A549 (cell line): ENCODE measurements around the gene TNFSF15. TPM values are rescaled to one million over a fixed set of nuclear protein-coding genes. Genes with fewer than 3 reads are reported as not detected.

Source experiments
- ATAC-seq, 2 experiments: fragments of 200-7000 bp in 1 of 2; fragments of >200 bp in 1 of 2; cut with Nextera tagmentation in 1 of 2; cut with Tn5 transposase in 1 of 2; 3 replicates each; pipeline versions ENCODE4 v1.8.0 to v1.9.1; 2018 to 2020; ENCODE audit warnings: mild to moderate bottlenecking in 1 of 2, moderate library complexity in 1 of 2
- CTCF ChIA-PET: fragments of 300-600 bp; sonication (Branson Sonifier 250); formaldehyde crosslinking; extraction: SDS; loops from one replicate; lab custom pipeline; 2021; ENCODE audit warnings: antibody characterized with exemption, inconsistent platforms; lab: Yijun Ruan, JAX
- POLR2A ChIA-PET: fragments of 350-600 bp; formaldehyde crosslinking; extraction: SDS; loops from one replicate; lab custom pipeline; 2021; ENCODE audit warnings: antibody characterized with exemption, inconsistent platforms; lab: Yijun Ruan, JAX
- DNase-seq, 2 experiments: peaks; one replicate each; pipeline versions ENCODE4 v3.0.0 to v3.0.0-alpha.2; 2011 to 2016; ENCODE audit warnings: low read depth in 1 of 2, low spot score in 1 of 2
- FAIRE-seq: peaks from 2 replicates; lab custom pipeline; 2011; peaks lifted over from hg19 to GRCh38; lab: Jason Lieb, UNC
- H3K27ac ChIP-seq, 2 experiments: fragments of >200 bp; sonication (Bioruptor Twin); formaldehyde crosslinking; 3 replicates each; pipeline ENCODE4 v1.5.1; 2016 to 2017
- H3K4me1 ChIP-seq: fragments of >200 bp; sonication (Bioruptor Twin); formaldehyde crosslinking; 3 replicates; pipeline ENCODE4 v1.6.1; 2016
- H3K4me2 ChIP-seq: fragments of >200 bp; sonication (Bioruptor Twin); formaldehyde crosslinking; 3 replicates; pipeline ENCODE4 v1.6.1; 2016
- H3K4me3 ChIP-seq: fragments of >200 bp; sonication (Bioruptor Twin); formaldehyde crosslinking; 3 replicates; pipeline ENCODE4 v1.5.1; 2016
- H3K9me3 ChIP-seq: fragments of >200 bp; sonication (Bioruptor Twin); formaldehyde crosslinking; 3 replicates; pipeline ENCODE4 v1.6.1; 2016
- EHF ChIP-seq: fragments of 250-450 bp; sonication (Bioruptor Pico); IDR thresholded peaks from 2 replicates; pipeline ENCODE4 v1.5.0; 2020; ENCODE audit warnings: mild to moderate bottlenecking
- EP300 ChIP-seq, 2 experiments: fragments of >200 bp; sonication (Bioruptor Twin); formaldehyde crosslinking; IDR thresholded peaks; 2 replicates in 1 of 2; 3 replicates in 1 of 2; pipeline ENCODE4 v1.6.1; 2016 to 2017
- ESRRA ChIP-seq: fragments of 150-350 bp; IDR thresholded peaks from 2 replicates; pipeline ENCODE4 v1.6.1; 2014; ENCODE audit warnings: mild to moderate bottlenecking, low read length, borderline replicate concordance
- FOSB ChIP-seq: fragments of 250-450 bp; sonication (Bioruptor Pico); IDR thresholded peaks from 2 replicates; pipeline ENCODE4 v1.5.0; 2020; ENCODE audit warnings: mild to moderate bottlenecking, moderate library complexity
- FOXS1 ChIP-seq: fragments of 250-450 bp; sonication (Bioruptor Pico); IDR thresholded peaks from 2 replicates; pipeline ENCODE4 v1.5.0; 2020; ENCODE audit warnings: mild to moderate bottlenecking, moderate library complexity
- GATA3 ChIP-seq: IDR thresholded peaks from 2 replicates; pipeline ENCODE4 v1.6.1; 2012; ENCODE audit warnings: borderline replicate concordance
- HDAC2 ChIP-seq: fragments of 200-600 bp; sonication (generic); IDR thresholded peaks from 2 replicates; pipeline ENCODE4 v1.6.1; 2016
- HEYL ChIP-seq: fragments of 250-450 bp; sonication (Bioruptor Pico); IDR thresholded peaks from 2 replicates; pipeline ENCODE4 v1.8.0; 2021; ENCODE audit warnings: mild to moderate bottlenecking, moderate library complexity
- HOXA7 ChIP-seq: fragments of 250-450 bp; sonication (Bioruptor Pico); IDR thresholded peaks from 2 replicates; pipeline ENCODE4 v1.5.0; 2020; ENCODE audit warnings: mild to moderate bottlenecking, moderate library complexity
- HOXB13 ChIP-seq: fragments of 250-450 bp; sonication (Bioruptor Pico); IDR thresholded peaks from 2 replicates; pipeline ENCODE4 v1.5.0; 2020; ENCODE audit warnings: low read depth, mild to moderate bottlenecking, moderate library complexity
- JUN ChIP-seq, 2 experiments: fragments of >200 bp; sonication (Bioruptor Twin); formaldehyde crosslinking; IDR thresholded peaks; 2 replicates in 1 of 2; 3 replicates in 1 of 2; pipeline ENCODE4 v1.6.1; 2016 to 2017
- JUNB ChIP-seq: fragments of >200 bp; sonication (Bioruptor Twin); formaldehyde crosslinking; IDR thresholded peaks from 2 replicates; pipeline ENCODE4 v1.6.1; 2016
- NFE2L2 ChIP-seq: fragments of 150-350 bp; conservative IDR thresholded peaks from 2 replicates; pipeline ENCODE4 v1.6.1; 2014; ENCODE audit warnings: low read length
- NPAS2 ChIP-seq: fragments of 250-450 bp; sonication (Bioruptor Pico); IDR thresholded peaks from 2 replicates; pipeline ENCODE4 v1.8.0; 2022; ENCODE audit warnings: mild to moderate bottlenecking, moderate library complexity, borderline replicate concordance
- POLR2A ChIP-seq: IDR thresholded peaks from 2 replicates; pipeline ENCODE4 v1.6.1; 2012; ENCODE audit warnings: mild to moderate bottlenecking, low read length
- RARB ChIP-seq: fragments of 250-450 bp; sonication (Bioruptor Pico); IDR thresholded peaks from 2 replicates; pipeline ENCODE4 v1.8.0; 2021; ENCODE audit warnings: mild to moderate bottlenecking, moderate library complexity
- RCOR1 ChIP-seq: fragments of 150-350 bp; IDR thresholded peaks from 2 replicates; pipeline ENCODE4 v1.6.1; 2014; ENCODE audit warnings: antibody characterized with exemption, low read length, low read depth
- RFX5 ChIP-seq: fragments of 450-650 bp; IDR thresholded peaks from 2 replicates; pipeline ENCODE4 v1.7.1; 2014; ENCODE audit warnings: antibody characterized with exemption, mild to moderate bottlenecking, moderate library complexity
- SMC3 ChIP-seq: fragments of >200 bp; sonication (Bioruptor Twin); formaldehyde crosslinking; IDR thresholded peaks from 3 replicates; pipeline ENCODE4 v1.6.1; 2018; ENCODE audit warnings: inconsistent platforms
- TFCP2L1 ChIP-seq: fragments of 250-450 bp; sonication (Bioruptor Pico); IDR thresholded peaks from 2 replicates; pipeline ENCODE4 v1.5.0; 2021; ENCODE audit warnings: mild to moderate bottlenecking
- ZC3H11A ChIP-seq: fragments of 450-650 bp; IDR thresholded peaks from 2 replicates; pipeline ENCODE4 v1.6.1; 2014; ENCODE audit warnings: antibody characterized with exemption, mild to moderate bottlenecking
- ZFP36 ChIP-seq: fragments of 450-650 bp; IDR thresholded peaks from 2 replicates; pipeline ENCODE4 v1.6.1; 2014; ENCODE audit warnings: borderline replicate concordance; ENCODE audit not compliant: partially characterized antibody
- WGBS: methylation state at CpG from one replicate; pipeline ENCODE4 v1.1.6; 2017; ENCODE audit errors: missing lambda C conversion rate; 5-methylcytosine and 5-hydroxymethylcytosine counted together
- polyA plus RNA-seq, 4 experiments: library from polyadenylated mRNA; depleted of rRNA in 3 of 4; stranded (reverse); fragments of >200 nt; fragmentation: RNase III in 1 of 4; extraction: RNeasy Plus Mini Kit Qiagen cat#74134 plus additional on column Dnase treatment in 1 of 4; gene quantifications; 2 replicates in 3 of 4; 3 replicates in 1 of 4; pipeline ENCODE4 v1.2.3, GENCODE V29; 2011 to 2017
- TF ChIP-seq, protein P1 (sequence below): fragments of 250-450 bp; sonication (Bioruptor Pico); IDR thresholded peaks from 2 replicates; pipeline ENCODE4 v1.5.0; 2021; ENCODE audit warnings: mild to moderate bottlenecking, moderate library complexity, borderline replicate concordance
- TF ChIP-seq, protein P2 (sequence below): fragments of 250-450 bp; sonication (Bioruptor Pico); IDR thresholded peaks from 2 replicates; pipeline ENCODE4 v1.5.0; 2020; ENCODE audit warnings: low read depth, mild to moderate bottlenecking, moderate library complexity
- TF ChIP-seq, protein P3 (sequence below): fragments of >200 bp; sonication (Bioruptor Twin); formaldehyde crosslinking; IDR thresholded peaks from 2 replicates; pipeline ENCODE4 v1.6.1; 2016
- TF ChIP-seq, protein P4 (sequence below): fragments of 150-350 bp; IDR thresholded peaks from 2 replicates; pipeline ENCODE4 v1.6.1; 2014; ENCODE audit warnings: low read depth, mild to moderate bottlenecking, low read length
- TF ChIP-seq, protein P5 (sequence below): IDR thresholded peaks from 2 replicates; pipeline ENCODE4 v1.6.1; 2012; ENCODE audit warnings: low read depth, borderline replicate concordance
- TF ChIP-seq, protein P6 (sequence below): IDR thresholded peaks from 2 replicates; pipeline ENCODE4 v1.6.1; 2012

Gene TNFSF15
- polyA plus RNA-seq, 2 of the 4 experiments (the other 2 are of a cell fraction), result 2.8 to 5.6 TPM

DNA sequence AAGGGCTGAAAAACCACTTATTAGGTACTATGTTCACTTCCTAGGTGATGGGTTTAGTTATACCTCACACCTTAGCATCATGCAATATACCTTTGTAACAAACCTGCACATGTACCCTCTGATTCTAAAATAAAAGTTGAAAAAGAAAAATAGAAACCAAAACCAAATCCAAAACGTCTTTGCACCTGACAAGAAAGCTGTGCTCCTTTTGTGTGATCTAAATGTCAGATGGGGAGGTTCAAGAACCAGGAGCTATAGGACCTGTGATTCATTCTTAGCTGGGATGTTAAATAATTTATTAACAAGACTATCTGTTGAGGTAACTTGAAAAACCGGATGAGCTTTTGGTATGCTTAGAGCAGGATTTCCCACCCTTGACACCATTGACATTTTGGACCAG is 16.9 kb upstream of the TNFSF15 start:
- Histone ChIP-seq H3K9me3 (no peaks in the 10 kb centered on the region), H3K4me2 (no peak overlapping the region), H3K4me1 (no peaks in the 10 kb centered on the region), H3K4me3 (no peak overlapping the region), H3K27ac (no peak overlapping the region)
- ATAC-seq (no peak), DNase-seq (no peak), FAIRE-seq (no peak)
- ChIA-PET POLR2A (no interaction called here), CTCF (interaction anchor here (0.7 to 1.3 kb wide), 3 partner anchors 12 to 192 kb away, joined by 3 to 4 read pairs (median 4); no protein-coding TSS in a partner anchor)
- 31% methylated on average over 2 of the region's 2 CpGs for WGBS
- TF ChIP-seq HOXB13 (CRISPR knock-in tag) (no peak), HDAC2 (no peak), RARB (CRISPR knock-in tag) (no peak), SMC3 (no peak), JUNB (no peak), TFCP2L1 (CRISPR knock-in tag) (no peak), EP300 (IDR thresholded peaks at IDR 0.05) (no peak), ZFP36 (no peak), HEYL (CRISPR knock-in tag) (no peak), ESRRA (no peak), GATA3 (no peak), FOSB (CRISPR knock-in tag) (no peak), RFX5 (no peak)
- TF ChIP-seq, protein P1, sequence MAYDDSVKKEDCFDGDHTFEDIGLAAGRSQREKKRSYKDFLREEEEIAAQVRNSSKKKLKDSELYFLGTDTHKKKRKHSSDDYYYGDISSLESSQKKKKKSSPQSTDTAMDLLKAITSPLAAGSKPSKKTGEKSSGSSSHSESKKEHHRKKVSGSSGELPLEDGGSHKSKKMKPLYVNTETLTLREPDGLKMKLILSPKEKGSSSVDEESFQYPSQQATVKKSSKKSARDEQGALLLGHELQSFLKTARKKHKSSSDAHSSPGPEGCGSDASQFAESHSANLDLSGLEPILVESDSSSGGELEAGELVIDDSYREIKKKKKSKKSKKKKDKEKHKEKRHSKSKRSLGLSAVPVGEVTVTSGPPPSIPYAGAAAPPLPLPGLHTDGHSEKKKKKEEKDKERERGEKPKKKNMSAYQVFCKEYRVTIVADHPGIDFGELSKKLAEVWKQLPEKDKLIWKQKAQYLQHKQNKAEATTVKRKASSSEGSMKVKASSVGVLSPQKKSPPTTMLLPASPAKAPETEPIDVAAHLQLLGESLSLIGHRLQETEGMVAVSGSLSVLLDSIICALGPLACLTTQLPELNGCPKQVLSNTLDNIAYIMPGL (CRISPR knock-in tag), result no peak
- TF ChIP-seq, protein P2, sequence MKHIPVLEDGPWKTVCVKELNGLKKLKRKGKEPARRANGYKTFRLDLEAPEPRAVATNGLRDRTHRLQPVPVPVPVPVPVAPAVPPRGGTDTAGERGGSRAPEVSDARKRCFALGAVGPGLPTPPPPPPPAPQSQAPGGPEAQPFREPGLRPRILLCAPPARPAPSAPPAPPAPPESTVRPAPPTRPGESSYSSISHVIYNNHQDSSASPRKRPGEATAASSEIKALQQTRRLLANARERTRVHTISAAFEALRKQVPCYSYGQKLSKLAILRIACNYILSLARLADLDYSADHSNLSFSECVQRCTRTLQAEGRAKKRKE, result no peak
- TF ChIP-seq, protein P3, sequence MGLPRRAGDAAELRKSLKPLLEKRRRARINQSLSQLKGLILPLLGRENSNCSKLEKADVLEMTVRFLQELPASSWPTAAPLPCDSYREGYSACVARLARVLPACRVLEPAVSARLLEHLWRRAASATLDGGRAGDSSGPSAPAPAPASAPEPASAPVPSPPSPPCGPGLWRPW, result no peak

DNA sequence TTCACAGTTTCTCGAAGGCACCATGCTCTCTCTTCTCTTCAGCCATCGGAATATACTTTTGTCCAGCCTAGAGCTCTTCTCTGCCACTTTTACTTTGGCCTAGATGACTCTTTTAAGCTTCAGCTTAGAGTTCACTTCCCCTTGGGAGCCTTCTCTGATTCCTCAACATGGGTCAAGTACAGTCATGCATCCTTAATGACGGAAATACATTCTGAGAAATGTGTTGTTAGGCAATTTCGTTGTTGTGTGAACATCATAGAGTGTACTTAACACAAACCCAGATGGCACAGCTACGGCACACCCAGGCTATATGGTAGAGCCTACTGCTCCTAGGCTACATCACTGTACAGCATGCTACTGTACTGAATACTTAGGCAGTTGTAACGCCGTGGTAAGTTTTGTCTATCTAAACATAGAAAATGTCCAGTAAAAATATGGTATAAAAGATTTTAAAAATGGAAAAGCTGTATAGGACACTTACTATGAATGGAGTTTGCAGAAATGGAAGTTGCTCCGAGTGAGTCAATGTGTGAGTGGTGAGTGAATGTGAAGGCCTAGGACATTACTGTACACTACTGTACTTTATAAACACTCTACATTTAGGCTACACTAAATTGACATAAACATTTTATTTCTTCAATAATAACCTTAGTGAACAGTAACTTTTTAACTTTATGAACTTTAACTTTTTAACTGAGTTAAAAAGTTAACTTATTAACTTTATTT is 15.1 kb upstream of the TNFSF15 start:
- no peaks in the 10 kb centered on the region for H3K4me1 ChIP-seq
- FAIRE-seq, result no peak
- ATAC-seq, result no peak
- POLR2A ChIA-PET, result no interaction called here
- CTCF ChIA-PET, result interaction anchor here (1.0 kb wide), 1 partner anchor 139 kb away, joined by 3 read pairs; the partner anchor contains the start of gene TEX48
- no peak overlapping the region for H3K27ac ChIP-seq
- WGBS, result 78% methylated on average over 8 of the region's 8 CpGs
- DNase-seq, result no peak
- no peak overlapping the region for H3K4me3 ChIP-seq
- no peak overlapping the region for H3K4me2 ChIP-seq
- TF ChIP-seq JUNB (no peak), NFE2L2 (no peak), HOXA7 (CRISPR knock-in tag) (no peak), RFX5 (no peak), JUN (IDR thresholded peaks at IDR 0.05) (no peak), RCOR1 (no peak), POLR2A (no peak), EHF (CRISPR knock-in tag) (no peak), TFCP2L1 (CRISPR knock-in tag) (no peak), NPAS2 (CRISPR knock-in tag) (no peak), FOXS1 (CRISPR knock-in tag) (no peak), FOSB (CRISPR knock-in tag) (no peak), ZC3H11A (no peak)
- TF ChIP-seq, protein P3, result no peak
- TF ChIP-seq, protein P4, sequence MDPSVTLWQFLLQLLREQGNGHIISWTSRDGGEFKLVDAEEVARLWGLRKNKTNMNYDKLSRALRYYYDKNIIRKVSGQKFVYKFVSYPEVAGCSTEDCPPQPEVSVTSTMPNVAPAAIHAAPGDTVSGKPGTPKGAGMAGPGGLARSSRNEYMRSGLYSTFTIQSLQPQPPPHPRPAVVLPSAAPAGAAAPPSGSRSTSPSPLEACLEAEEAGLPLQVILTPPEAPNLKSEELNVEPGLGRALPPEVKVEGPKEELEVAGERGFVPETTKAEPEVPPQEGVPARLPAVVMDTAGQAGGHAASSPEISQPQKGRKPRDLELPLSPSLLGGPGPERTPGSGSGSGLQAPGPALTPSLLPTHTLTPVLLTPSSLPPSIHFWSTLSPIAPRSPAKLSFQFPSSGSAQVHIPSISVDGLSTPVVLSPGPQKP, result no peak
- TF ChIP-seq, protein P1 (CRISPR knock-in tag), result no peak
- TF ChIP-seq, protein P2, result no peak
- TF ChIP-seq, protein P5, sequence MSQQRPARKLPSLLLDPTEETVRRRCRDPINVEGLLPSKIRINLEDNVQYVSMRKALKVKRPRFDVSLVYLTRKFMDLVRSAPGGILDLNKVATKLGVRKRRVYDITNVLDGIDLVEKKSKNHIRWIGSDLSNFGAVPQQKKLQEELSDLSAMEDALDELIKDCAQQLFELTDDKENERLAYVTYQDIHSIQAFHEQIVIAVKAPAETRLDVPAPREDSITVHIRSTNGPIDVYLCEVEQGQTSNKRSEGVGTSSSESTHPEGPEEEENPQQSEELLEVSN, result no peak
- TF ChIP-seq, protein P6, sequence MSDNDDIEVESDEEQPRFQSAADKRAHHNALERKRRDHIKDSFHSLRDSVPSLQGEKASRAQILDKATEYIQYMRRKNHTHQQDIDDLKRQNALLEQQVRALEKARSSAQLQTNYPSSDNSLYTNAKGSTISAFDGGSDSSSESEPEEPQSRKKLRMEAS, result no peak
- H3K9me3 ChIP-seq, result no peaks in the 10 kb centered on the region
